Astrocyte of the spinal cord (primary cell): Measurements from ENCODE around the gene BARX2.

Source experiments
- DNase-seq: peaks from one replicate; pipeline ENCODE4 v3.0.0; 2011; ENCODE audit warnings: low read depth, low spot score
- H3K4me3 ChIP-seq: 2 replicates; pipeline ENCODE4 v1.5.1; 2011; ENCODE audit warnings: low read depth, mild to moderate bottlenecking, low read length, moderate library complexity
- CTCF ChIP-seq: IDR thresholded peaks from 2 replicates; pipeline ENCODE4 v1.5.1; 2012; ENCODE audit warnings: low read depth, mild to moderate bottlenecking, low read length, inconsistent platforms
- in situ Hi-C: cut with HindIII; loops from 2 replicates; pipeline ENCODE4 v1.10.0; 2017; ENCODE audit warnings: low sequenced_read_pairs

The BARX2 gene

GRCh38 chr11:129489249-129489648, 113.6 kb downstream of the BARX2 start:
- in situ Hi-C loops = no loop called here
- TF ChIP-seq CTCF = no peak
- H3K4me3 ChIP-seq = no peak overlapping the region
- no peak for DNase-seq

GRCh38 chr11:129490004-129490403, 114.4 kb downstream of the BARX2 start:
- no peak for DNase-seq
- H3K4me3 ChIP-seq = no peak overlapping the region
- in situ Hi-C loops = no loop called here
- no peak for TF ChIP-seq CTCF

- no peak for TF ChIP-seq CTCF
- no peak overlapping the region for H3K4me3 ChIP-seq
- in situ Hi-C loops = no loop called here
- no peak for DNase-seq
Observed at GRCh38 chr11:129493746-129494145, 118.1 kb downstream of the BARX2 start.
